GM13976 (cell line): ENCODE data around the gene ZEB2.

ENCODE experiments used
- DNase-seq: peaks from one replicate; pipeline ENCODE4 v3.0.0; 2012; ENCODE audit warnings: low spot score
- in situ Hi-C: fragments of 300-500 bp; cut with MboI; formaldehyde crosslinking; loops from one replicate; pipeline ENCODE4 v1.12.0; 2022; ENCODE audit warnings: low sequenced_read_pairs, mixed read lengths, inconsistent platforms; ENCODE audit not compliant: unreplicated experiment
- TF ChIP-seq, protein P1 (sequence below): IDR thresholded peaks from 2 replicates; pipeline ENCODE4 v1.5.1; 2012; ENCODE audit warnings: borderline replicate concordance, mild to moderate bottlenecking; ENCODE audit not compliant: insufficient read depth; ENCODE audit errors: extremely low read depth, missing control alignments, control extremely low read depth

ZEB2 gene

DNA sequence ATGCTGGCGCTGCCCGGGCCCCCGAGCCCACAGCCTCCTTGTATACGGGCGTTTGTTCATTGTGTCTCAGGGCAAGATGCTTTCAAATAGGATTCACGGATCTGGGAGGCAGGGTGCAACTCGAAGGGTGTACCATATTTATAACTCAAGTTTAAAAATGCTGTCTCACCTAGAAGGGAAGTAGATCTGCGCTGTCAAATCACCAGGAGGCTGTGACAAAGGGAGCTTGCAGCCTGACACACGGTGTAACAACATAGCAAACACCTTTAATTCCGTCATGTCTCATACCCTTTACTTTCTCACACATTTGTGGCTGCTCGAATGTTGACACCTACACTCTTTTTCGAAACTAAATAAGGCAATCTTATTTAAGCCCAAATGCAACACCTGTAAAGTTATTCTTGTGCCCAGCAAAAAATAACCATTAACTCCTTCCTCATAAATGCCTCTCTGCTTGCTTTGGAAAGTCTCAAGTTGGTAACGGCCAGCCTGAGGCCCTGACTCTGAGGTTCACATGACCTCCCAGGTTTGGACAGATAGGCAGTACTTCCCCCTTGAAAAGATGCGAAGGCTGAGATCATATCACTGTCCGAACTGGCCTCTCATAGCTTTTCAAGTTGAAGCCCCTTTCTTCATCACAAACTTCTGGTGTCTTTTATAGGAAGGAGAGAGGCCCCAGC, 11.6 kb downstream of the ZEB2 start:
- in situ Hi-C loops = no loop called here
- no peak for DNase-seq
- TF ChIP-seq, protein P1, sequence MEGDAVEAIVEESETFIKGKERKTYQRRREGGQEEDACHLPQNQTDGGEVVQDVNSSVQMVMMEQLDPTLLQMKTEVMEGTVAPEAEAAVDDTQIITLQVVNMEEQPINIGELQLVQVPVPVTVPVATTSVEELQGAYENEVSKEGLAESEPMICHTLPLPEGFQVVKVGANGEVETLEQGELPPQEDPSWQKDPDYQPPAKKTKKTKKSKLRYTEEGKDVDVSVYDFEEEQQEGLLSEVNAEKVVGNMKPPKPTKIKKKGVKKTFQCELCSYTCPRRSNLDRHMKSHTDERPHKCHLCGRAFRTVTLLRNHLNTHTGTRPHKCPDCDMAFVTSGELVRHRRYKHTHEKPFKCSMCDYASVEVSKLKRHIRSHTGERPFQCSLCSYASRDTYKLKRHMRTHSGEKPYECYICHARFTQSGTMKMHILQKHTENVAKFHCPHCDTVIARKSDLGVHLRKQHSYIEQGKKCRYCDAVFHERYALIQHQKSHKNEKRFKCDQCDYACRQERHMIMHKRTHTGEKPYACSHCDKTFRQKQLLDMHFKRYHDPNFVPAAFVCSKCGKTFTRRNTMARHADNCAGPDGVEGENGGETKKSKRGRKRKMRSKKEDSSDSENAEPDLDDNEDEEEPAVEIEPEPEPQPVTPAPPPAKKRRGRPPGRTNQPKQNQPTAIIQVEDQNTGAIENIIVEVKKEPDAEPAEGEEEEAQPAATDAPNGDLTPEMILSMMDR = no peak

DNA sequence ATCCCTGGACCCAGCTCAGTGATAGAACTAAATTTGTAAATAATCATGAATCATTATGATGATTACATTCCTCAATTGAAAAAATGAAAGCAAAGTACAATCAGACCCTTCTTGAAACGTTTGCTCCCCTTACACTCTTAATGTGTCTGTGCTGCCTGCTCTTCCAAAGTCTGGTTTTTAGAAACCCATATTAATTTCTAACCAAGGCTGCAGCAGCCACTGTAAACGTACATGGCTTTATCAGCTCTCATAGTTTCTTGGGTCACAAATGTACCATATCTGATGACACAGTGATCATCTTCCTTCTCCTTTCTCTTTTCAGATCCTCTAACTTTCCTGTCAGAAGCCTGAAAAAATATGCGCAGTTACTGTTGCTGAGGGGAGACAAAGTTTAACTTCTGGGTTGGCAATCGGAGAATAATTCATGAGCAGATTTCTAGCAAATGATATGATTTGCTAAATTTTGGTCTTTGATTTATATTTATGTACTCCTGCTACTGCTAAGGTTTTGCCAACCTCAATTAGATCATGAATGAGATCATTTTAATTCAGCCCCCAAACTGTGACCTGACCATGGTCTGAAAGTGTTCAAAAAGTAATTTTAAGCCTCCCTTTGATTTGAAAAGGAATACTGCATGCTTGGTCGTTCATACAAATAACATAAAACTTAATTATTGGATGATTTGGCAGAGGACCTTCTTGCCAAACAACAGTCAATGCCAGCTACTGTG, 12.3 kb downstream of the ZEB2 start:
- DNase-seq = no peak
- in situ Hi-C loops = no loop called here
- TF ChIP-seq, protein P1 = no peak

DNA sequence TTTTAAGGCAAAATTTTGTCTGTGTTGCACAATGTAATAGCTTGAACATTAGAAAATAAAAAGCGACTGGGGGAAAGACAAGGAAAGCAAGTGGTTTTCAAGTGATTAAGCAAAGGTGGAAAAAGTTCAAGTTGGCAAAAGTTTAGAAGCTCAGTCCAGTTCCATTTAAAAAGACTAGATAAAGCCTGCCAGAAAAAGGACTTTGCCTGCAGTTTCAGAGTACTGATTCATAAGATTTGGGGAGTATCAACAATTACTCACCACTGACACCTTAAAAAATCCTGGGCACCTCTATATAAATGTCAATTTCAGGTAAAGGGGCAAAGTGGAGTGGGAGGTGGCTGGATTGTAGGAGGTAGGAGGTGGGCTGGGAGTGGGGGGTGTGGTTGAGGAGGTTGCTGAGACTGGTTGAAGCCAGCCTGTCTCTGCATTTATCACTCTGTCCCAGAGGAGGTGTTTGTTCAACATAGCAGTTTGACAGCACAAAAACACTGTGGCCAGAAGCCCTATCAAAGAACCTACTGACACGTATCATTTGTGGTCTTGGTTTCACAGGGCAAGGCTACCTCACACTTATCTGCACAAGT, 14.6 kb downstream of the ZEB2 start:
- TF ChIP-seq, protein P1 = no peak
- no peak for DNase-seq
- in situ Hi-C loops = no loop called here

DNA sequence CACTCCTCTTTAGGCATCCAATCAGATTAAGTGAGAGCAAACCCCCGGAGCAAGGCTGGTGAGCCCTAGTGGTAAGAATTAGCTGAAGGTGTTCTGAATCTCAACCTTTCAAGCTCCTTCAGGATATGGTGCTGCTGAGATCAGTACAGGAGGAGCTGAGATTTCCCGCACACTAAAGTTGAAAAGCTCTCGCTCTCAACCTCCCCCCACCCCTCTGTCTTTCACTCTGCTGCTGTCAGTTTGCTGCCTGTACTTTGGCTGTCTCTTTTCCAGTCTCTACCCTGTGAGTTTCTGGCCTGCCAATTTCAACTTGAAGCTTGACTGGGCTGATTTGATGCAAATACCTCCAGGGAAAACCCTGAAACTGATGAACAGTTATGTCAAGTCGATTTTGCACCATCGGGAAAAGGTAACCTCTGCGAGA, 15.7 kb downstream of the ZEB2 start:
- TF ChIP-seq, protein P1 = no peak
- DNase-seq = no peak
- in situ Hi-C loops = no loop called here

DNA sequence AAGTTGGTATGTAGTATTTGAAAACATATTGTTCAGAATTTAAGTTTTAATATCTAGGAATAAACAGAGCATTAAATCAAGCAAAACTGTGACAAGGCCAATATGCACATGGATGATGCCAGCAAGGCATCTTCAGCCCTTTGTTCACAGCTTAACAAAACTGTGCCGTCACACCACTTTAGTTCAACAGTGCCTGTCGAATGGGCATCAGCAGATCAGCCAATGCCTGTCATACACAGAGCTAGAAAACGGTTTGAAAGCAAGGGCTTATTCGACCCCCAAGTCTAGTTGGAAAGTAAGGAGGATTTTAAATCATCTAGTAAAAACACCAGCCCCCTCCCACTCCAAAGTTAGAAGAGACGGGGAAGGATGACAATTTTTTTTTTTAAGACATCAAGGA, 16.7 kb downstream of the ZEB2 start:
- DNase-seq = no peak
- TF ChIP-seq, protein P1 = no peak
- in situ Hi-C loops = no loop called here

DNA sequence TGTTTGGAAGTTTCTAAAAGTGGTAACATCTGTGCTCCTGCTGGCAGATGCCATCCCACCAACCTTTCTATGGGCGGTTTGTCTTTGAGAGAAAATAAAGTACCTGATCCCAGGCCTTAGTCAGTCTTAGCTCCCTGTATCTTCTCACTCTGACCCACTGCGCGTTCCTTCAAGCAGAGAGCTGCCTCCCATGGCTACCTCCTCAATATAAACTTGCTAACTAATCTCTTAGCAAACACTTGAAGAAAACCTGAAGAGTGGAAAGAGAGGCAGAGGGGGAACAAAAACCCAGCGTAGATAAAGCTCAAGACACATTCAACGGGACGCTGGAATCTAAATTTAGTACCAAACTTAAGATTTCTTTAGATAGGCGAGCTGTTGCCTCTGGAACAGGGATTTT, 17.6 kb downstream of the ZEB2 start:
- TF ChIP-seq, protein P1 = no peak
- DNase-seq = no peak
- in situ Hi-C loops = no loop called here
